ENCODE measurements around the gene TAGLN3. TPM values are rescaled to one million over a fixed set of nuclear protein-coding genes. Genes with fewer than 3 reads are reported as not detected.

Gene TAGLN3
- not detected in 5 replicates for total RNA-seq (2022; extraction: Qiagen RNA extraction)

GRCh38 chr3:111998636-111999483, at the start of gene TAGLN3:
Gene TAGLN3 (plus strand): TSS chr3:111998922. CDS start chr3:111999423, 501 bp downstream.

DNA sequence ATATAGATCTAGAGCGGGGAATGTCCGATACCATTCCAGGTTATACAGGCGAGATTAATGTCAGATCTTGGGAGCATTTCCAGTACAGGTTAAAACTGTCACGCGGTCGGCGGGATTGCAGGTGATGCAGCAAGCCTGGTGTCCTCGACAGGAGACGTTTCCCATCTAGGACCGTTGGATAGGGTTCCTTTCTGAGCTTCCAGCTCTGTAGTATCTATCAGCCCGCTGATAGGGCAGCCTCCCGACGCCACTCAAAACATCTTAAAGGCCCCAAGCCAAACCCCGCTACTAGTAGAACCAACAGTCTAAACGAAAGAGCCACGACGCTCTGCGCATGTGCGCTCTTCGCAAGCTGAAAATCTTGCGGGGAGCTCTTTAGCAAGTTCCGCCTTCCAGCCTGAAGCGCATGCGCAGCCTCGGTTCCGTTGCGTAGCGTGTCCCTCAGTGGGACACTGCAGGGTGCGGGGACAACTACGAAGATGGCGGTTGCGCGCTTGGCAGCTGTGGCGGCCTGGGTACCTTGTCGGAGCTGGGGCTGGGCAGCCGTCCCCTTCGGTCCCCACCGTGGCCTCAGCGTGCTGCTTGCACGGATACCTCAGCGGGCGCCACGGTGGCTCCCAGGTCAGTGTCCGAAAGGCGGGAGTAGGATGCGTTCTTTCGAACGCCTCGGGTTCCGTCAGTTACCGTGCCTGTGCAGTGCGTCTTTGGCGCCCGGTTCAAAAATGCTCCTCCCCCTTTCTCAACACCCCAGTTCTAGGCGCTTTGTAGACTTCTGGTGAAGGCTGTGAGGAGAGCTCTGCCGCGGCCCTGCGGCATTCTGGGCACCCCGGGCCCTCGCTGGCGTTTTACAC, 19.9 kb upstream of the TAGLN3 start, which contains the start of gene ABHD10:
Gene ABHD10 (plus strand): TSS at position 444 of the 851 bp plus-strand sequence. CDS start 36 bp downstream, at position 480.

GRCh38 chr3:112034436-112034835, 35.7 kb downstream of the TAGLN3 start, which contains the start of gene TMPRSS7:
Gene TMPRSS7 (plus strand): TSS chr3:112034736. CDS start chr3:112034846, 110 bp downstream.

Other genes with a start within 250 kb of the TAGLN3 start
- gene PHLDB2, start 139.7 kb upstream of the TAGLN3 start, total RNA-seq (2022; extraction: Qiagen RNA extraction): 12.7 to 23.3 TPM (median 18.7 TPM) in 5 replicates
- 15.0 to 19.6 TPM (median 17.9 TPM) in 5 replicates for gene ABHD10, start 19.9 kb upstream of the TAGLN3 start, total RNA-seq (2022; extraction: Qiagen RNA extraction)
- 0.06 to 0.15 TPM (median 0.06 TPM) in 4 of 5 replicates, not detected in the other for gene TMPRSS7, start 35.8 kb downstream of the TAGLN3 start, total RNA-seq (2022; extraction: Qiagen RNA extraction)
- gene C3orf52, start 87.5 kb downstream of the TAGLN3 start, total RNA-seq (2022; extraction: Qiagen RNA extraction): 9.6 to 12.3 TPM (median 11.6 TPM) in 5 replicates
- gene GCSAM, start 134.3 kb downstream of the TAGLN3 start, total RNA-seq (2022; extraction: Qiagen RNA extraction): not detected in 5 replicates

All from A549 treated with Hydrocortisone at 1 μM for 4 hours (cell line).